ENCODE results near the gene ARHGEF11.
"Not testable (repeated sequence)": the region's sequence is repeated elsewhere in the genome, so short reads cannot be mapped to it uniquely, and the experiment has no call there.

ARHGEF11 gene

DNA sequence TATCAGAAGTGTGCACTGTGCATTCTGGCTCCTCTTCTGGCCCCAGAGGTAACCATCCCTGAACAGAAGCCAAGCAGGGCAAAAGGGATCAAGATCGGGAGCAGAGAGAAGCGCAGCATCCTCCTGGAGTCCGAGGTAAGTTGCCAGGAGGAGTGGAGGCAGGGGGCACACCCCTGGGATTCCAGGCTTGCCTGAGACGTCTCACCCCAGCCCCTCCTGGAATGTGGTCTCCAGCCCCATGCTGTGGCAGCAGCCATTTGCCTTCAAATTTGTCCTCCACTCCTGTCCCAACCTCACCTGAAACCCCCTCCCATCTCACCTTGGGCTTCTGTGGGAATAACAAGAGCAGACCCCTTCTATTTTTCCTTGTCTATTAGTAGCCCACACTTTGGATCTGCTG is 115.1 kb downstream of the ARHGEF11 start:
- no peak for DNase-seq (ENCODE audit: low spot score)

DNA sequence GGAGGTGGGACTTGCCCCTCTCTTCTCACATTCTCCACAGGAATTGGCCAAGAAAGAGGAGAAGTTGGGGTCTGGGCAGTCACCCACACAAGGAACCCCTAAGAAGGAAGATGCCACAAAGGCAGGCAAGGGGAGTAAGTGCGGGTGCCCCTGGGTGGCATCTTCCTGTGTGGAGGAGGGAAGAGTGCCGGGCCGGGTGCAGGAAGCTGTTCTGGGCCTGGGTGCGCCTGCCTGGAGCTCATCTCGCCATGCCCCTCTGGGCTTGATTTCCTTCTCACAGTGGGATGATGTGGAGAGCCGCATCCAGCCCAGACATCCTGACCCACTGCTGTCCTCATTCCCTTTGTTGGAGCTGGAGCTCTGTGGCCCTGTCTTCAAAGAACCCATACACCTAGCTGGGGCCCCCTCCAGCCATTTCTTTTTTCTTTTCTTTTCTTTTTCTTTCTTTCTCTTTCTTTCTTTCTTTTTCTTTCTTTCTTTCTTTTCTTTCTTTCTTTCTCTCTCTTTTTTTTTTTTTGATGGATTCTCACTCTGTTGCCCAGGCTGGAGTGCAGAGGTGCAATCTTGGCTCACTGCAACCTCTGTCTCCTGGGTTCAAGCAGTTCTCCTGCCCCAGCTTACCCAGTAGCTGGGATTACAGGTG is 115.8 kb downstream of the ARHGEF11 start:
- no peak for DNase-seq (ENCODE audit: low spot score)

DNA sequence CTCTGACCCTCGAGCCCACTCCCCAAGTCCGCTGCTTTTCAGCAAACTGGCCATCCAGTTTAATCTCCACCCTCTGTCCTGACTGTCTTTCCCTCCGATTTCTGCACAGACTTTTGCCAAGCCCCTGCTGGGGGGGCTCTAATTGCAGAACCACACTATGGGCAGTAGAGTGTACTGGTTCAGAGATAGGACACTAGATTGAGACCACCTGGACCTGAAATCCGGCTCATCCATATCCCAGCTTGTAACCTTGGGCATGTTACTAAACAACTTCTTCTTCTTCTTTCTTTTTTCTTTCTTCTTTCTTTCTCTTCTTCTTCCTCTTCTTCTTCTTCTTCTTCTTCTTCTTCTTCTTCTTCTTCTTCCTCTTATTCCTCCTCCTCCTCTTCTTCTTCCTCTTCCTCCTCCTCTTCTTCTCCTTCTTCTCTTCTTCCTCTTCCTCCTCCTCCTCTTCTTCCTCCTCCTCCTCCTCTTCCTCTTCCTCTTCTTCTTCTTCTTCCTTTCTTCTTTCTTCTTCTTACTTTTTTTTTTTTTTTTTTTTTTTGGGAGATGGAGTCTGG is 117.4 kb downstream of the ARHGEF11 start:
- DNase-seq (ENCODE audit: low spot score): no peak

DNA sequence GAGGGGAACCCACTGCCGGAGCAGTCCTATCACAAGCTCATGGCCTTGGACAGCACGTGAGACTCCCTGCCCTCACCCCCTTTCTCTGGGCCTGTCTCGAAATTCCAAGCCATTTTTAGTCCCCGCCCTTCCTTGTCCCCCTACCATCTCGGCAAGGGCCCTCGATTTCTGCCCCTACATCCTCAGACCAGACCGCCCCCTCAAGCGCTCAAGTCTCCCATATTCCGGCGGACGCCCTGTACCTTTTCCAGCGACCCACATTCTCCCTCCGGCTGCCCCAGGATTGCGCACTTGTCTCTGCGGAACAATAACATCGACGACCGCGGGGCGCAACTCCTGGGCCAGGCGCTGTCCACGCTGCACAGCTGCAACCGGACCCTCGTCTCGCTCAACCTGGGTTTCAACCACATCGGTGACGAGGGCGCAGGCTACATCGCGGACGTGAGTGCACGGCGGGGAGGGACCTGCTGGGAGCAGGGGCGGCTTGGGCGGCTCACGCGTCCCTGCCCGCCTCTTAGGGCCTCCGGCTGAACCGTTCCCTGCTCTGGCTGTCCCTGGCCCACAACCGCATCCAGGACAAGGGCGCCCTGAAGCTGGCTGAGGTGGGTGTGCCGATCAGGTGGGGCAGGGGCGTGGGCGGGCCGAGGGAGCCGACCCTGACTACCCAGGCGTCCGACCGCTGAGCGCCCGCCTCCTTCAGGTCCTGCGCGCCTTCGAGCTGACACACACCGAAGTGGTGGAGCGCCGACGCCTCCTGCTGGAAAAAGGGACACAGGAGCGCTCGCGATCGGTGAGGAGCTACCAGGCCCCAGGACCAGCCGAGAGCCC is 118.1 kb downstream of the ARHGEF11 start:
- DNase-seq (ENCODE audit: low spot score): no peak

DNA sequence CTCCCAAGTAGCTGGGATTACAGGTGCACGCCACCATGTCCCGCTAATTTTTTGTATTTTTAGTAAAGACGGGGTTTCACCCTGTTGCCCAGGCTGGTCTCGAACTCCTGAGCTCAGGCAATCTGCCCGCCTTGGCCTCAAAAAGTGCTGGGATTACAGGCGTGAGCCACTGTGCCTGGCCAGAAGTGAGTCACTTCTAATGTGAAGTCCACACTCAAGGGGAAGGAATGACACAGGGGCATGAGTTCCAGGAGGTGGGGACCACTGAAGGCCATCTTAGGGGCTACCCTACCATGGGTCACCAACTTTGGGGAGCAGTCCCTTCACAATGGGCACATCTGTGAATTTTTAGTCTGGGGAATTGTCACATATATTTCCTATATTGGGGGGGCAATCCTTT is 118.8 kb downstream of the ARHGEF11 start:
- not testable (repeated sequence) for DNase-seq (ENCODE audit: low spot score)

DNA sequence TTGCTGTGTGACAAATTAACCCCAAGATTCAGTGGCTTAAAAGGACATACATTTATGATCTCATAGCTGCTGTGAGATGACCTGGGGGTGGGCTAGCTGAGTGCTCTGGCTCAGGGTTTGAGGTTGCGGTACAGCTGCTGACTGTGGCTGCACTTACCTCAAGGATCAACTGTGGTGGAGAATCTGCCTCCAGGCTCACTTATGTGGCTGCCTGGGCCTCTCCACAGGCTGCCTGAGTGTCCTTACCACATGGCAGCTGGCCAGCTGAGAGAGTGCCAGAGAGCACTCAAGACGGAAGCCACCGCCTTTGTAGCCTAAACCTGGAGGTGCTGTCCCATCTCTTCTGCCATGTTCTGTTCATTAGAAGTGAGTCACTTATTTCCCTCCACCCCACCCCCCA is 119.4 kb downstream of the ARHGEF11 start:
- DNase-seq (ENCODE audit: low spot score): peak; percentile 17

DNA sequence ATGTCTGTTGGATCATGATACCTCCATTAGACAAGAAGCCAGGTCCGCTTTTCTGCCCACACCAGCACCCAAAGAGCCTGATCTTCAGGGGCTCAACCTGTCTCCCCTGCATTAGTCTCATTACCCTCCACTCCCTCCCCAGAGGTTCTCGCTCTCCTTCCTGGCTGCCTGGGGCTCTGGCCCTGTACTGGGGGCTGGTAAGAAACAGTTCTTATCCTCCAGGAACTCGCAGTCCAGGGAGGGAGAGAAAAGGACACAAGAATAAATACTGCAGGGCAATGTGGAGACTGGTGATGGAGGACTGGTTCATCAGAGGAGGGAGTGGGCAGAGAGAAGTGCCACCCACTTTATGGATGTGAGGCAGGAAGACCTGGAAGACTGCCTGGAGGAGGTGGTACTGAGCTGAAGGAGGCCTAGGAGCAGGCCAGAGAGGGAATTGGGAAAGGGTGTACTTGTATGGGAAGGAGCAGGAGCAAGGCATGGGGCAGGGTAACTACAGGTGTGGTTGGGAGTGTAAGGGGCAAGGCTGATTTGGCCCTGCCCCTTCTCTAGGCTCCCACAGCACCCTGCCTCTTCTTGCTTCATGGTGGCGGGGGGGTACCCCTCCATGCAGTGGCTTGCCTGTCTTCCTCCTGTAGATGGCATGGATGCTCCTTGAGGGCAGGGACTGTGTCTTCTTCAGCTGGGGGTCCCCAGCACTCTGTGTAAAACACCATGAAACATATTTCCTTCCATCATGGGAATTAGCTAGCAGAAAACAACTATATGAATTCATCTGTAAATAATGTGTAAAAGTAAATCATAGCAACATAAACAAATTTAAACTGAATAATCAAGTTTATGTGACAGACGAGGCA is 120.2 kb downstream of the ARHGEF11 start:
- DNase-seq (ENCODE audit: low spot score): no peak

DNA sequence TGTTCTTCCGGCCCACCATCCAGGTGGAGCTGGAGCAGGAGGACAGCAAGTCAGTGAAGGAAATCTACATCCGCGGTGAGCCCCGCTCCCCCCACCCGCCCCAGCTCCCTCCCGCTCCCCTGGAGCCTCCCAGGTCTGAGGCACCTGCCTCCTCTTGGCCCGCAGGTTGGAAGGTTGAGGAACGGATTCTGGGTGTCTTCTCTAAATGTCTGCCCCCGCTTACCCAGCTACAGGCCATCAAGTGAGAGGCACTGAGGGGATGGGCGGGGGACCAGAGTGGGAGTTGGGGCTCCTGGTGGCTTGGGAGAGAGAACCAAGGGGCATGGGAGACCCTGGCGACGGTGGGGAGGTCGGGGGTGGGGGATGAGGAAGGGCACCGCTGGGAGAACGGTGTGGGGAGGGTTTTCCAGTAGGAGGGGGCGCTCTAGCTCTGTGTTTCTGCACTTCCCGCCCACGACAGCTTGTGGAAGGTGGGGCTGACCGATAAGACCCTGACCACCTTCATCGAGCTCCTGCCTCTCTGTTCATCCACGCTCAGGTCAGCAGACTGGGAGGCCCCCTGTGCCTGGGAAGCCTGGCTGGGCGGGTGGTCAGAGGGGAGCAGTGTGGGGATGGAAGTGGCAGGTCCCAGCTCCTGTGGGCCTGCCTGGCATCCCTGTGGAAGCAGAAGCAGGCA is 120.9 kb downstream of the ARHGEF11 start:
- DNase-seq (ENCODE audit: low spot score): no peak

DNA sequence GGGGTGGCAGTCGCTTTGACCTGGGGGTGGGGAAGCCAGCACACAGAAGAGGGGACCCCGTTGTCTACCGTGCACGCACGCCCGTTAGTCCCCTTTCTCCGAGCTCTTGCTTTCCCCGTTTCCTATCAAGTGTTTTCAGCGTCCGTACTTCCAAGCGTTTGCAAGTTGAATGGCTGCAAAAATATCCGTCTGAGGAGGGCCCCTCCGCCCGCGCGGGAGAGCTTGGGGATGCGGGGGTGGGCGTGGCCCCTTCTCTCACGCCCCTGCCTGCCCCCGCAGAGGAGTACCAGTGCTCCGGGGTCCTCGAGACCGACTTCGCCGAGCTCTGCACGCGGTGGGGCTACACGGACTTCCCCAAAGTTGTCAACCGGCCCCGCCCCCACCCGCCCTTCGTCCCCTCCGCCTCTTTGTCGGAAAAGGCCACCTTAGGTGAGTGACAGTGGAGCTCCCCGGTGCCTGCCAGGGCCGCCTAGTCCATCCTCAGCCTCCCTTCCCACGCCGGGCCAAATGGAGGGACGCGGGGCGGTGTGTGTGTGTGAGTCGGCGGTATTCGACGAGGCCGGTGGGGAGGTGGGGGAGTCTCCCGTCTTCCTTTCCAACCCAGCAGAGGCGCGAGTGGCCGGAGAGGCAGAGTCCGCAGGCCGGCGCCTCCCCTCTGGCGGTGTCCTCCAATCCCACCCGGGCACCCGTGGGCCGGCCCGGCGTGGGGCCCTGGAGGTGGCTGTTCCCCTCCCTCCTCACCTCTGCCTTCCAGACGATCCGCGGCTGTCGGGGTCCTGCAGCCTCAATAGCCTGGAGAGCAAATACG is 121.7 kb downstream of the ARHGEF11 start:
- DNase-seq (ENCODE audit: low spot score): no peak

DNA sequence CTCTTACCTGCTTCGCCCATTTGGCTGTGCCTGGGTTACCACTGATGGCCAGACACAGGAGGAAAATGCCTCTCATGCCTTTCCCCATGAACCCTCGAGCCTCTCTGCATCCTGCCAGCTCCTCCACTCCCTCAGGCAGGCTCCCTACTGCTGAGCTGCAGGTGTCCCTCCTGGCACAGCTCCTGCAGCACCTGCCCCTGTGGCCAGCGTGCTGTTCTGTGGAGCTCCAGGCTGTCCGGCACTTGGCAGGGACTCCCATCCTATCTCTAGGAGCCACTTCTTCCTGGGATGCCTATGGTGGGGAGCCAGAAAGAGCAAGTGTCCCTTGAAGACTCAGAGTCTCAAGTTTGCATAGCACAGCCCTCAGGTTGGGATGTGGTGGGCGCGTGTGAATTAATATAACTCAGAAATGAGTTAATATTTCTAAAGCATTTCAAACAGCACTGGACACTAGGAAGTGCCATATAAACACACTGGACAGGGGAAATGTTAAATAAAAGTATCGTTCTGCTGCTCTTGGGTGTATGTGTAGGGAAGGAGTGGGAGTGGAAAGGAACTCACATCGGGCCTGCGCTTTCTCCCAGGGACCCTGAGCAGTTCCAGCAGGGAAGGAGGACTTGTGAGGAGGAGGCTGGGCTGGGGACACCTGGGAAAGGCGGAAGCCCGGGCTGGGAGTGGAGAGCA is 122.4 kb downstream of the ARHGEF11 start:
- DNase-seq (ENCODE audit: low spot score): no peak

DNA sequence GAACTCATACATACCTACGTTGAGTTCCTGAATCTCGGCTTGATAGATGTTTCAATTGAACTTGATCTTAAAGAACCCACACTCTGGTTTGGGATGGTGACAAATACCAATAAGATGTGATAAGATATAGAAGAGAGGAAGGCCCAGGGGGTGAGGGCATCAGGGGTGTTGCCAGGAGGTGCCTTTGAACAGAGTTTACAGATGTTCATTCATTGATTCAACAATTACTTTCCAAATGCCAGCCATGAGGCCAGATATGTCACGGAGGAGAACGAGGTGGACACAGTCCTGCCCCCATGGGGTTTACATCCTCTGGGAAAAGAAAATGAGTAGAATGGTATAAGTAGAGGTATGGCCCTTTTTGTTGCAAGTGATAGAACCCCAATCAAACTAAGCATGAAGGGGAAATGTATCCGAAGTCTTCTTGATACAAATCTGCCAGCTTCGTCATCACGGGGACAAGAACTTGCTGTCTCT is 124.5 kb downstream of the ARHGEF11 start:
- DNase-seq (ENCODE audit: low spot score): no peak

DNA sequence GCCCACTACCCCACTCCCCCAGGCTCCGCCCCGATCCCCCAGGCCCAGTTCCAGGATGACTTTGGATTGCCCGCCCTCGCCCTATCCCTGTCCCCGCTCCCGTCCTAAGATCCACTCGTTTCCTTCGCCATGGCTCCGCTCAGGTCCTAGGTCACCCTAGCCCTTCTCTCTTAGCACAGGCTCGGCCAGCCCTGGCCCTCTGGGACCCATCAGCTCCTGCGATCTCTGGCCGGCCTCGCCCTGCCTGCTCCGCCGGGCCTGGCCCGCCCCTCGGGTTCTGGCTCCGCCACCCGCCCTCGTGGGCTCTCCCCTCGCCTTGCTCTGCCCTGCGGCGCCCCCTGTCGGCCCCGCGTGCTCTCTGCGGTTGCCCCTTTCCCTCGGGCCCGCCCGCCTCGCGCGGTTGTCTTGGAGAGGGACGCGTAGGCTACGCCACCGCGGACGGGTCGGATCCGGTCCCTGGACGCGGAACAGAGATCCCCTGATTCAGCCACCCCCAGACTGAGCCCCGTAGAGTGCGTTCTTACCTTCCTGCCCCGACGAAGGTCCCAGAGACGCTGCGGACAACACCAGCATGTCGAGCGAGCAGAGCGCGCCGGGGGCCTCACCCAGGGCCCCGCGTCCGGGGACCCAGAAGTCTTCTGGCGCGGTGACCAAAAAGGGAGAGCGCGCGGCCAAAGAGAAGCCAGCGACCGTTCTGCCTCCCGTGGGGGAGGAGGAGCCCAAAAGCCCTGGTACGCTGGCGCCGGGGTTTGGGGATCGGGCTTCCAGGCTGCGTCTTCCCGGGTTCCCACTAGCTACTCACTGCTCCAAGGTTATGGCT is 125.1 kb downstream of the ARHGEF11 start, which contains the start of gene LRRC71:
TSS of gene LRRC71 (plus strand) at position 400 of the 820 bp plus-strand sequence. CDS start at position 572, 172 bp downstream.
- DNase-seq (ENCODE audit: low spot score): peak; percentile 29

DNA sequence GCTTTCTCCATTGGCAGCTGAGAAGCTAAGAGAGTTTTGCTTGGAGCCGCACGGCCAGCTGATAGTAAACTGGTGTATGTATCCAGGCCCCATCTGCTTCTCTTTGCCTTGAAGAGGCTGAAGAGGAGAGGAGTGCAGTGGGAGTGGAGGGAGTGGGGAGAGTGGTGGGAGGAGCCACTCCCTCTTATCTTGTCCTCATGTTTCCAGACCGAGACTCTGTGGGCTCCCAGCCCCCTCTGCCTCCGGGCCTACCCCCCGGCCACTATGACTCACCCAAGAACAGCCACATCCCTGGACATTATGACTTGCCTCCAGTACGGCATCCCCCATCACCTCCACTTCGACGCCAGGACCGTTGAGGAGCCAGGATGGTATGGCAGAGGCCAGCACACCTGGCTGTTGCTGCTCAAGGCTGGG is 131.1 kb downstream of the ARHGEF11 start:
- DNase-seq (ENCODE audit: low spot score): no peak

DNA sequence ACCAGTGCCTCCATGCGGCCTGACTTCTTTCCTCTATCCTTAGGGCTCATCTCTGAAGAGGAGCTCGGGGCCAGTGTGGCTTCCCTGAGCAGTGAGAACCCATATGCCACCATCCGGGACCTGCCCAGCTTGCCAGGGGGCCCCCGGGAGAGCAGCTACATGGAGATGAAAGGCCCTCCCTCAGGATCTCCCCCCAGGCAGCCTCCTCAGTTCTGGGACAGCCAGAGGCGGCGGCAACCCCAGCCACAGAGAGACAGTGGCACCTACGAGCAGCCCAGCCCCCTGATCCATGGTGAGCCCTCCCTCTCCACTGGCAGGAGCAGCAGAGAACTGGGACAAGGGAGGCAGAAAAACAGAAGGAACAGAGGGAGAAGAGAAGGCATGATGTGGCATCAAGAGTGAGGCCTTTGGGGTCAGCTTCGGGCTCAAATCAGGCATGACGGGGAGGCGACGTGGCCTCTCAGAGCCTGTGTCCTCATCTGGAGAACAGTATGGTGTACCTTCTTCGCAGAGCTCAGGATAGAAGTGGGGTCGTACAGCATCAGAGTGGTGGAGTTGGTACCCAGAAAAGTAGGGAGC is 131.6 kb downstream of the ARHGEF11 start:
- DNase-seq (ENCODE audit: low spot score): no peak

DNA sequence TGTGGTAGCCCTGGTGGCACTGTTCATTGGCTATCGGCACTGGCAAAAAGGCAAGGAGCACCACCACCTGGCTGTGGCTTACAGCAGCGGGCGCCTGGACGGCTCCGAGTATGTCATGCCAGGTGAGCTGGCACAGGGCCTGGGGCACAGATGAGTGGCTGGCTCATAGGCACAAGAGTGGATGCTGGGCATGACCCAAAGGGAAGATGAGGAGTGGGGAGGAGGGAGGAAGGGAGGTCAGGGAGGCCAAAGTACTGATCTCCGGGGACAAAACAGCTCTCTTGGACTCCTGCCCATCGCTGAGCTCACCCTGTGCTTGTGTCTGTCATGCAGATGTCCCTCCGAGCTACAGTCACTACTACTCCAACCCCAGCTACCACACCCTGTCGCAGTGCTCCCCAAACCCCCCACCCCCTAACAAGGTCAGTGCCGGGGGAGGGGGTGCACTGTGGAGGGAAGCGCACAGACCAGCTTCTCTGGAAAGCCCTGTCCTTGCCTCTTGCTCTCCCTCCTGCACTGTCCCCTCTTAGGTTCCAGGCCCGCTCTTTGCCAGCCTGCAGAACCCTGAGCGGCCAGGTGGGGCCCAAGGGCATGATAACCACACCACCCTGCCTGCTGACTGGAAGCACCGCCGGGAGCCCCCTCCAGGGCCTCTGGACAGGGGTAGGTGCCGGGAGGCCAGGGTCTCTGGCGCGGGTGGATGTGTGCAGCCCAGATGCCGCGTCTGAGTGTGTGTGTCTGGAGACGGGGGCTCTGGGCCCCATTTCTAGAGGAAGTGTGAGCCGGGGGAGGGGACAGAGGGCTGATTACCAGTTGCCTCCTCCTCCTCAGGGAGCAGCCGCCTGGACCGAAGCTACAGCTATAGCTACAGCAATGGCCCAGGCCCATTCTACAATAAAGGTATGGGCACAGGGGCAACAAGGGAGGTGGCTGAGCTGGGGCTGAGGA is 132.4 kb downstream of the ARHGEF11 start:
- no peak for DNase-seq (ENCODE audit: low spot score)

DNA sequence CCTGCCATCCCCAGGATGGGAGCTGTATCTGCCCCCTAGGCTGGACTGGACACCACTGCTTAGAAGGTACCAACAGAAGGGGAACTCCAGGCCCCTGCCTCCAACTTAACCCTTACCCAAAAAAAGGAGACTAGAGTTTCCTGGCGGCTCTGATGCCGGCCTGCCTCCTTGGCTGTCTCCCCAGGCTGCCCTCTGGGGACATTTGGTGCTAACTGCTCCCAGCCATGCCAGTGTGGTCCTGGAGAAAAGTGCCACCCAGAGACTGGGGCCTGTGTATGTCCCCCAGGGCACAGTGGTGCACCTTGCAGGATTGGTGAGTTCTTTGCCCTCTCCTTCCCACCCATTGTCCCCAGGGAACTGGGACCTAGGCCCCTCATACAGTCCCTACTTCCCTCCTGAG is 133.2 kb downstream of the ARHGEF11 start:
- DNase-seq (ENCODE audit: low spot score): no peak

DNA sequence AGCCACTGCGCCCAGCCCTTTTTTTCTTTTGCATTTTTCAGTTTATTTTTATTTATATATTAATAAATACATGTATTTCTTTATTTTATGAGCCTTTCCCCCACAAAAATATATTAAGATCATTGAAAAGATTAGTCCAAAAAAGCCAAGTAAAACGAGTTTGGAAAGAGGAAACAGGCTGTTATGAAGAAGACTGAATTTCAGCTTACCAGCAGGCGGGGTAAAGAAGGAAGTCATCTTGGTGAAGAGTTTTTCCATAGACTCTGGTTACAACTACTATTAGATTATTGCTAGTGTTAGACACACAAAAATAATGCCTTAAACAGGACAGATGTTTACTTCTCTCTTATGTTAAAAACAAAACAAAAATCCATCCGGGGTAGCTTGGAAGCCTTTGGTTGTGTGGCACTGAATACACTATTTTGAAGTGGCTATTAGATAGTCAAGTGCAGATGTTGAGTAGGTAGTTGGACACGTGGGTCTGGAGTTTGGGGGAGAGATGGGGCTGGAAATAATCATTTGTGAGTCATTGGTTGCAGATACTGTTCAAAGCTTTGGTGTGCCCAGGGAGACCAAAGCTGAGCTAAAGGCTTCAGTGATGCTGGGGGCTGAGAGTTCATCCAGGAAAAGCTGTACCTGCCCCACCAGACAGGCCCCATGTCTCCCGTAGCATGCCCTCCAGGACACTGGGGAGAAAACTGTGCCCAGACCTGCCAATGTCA is 133.8 kb downstream of the ARHGEF11 start:
- DNase-seq (ENCODE audit: low spot score): no peak

Measured in pons (tissue), 1 donor.